Measurements from ENCODE around the gene PECR. TPM values are rescaled to one million over a fixed set of nuclear protein-coding genes. Genes with fewer than 3 reads are reported as not detected.

PECR gene
- total RNA-seq, 1 donor = 9.9 TPM

DNA sequence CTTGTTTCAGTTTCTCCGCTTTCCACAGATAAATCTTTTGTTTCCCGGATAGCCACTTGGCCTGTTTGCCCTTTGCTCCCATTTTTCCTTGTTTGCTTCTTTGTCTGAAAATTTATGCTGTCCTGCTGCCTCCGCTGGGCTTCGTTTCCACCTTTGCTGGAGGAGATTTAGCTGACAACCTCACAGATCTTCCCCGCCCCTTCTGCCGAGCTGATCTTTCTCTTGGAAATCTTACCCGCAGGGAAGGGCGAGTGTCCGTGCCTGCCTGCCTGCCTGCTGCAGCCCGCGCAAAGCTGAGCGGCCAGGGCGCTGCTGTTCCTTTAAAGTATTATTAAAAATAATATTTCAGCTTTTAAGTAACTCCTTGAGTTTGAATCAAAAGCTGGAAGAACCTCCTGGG, 26.2 kb upstream of the PECR start:
- H3K4me3 ChIP-seq (ENCODE audit: low read depth, low read length) = no peak overlapping the region
- DNase-seq (ENCODE audit: low read depth) = peak; percentile 12
- TF ChIP-seq, protein P1, sequence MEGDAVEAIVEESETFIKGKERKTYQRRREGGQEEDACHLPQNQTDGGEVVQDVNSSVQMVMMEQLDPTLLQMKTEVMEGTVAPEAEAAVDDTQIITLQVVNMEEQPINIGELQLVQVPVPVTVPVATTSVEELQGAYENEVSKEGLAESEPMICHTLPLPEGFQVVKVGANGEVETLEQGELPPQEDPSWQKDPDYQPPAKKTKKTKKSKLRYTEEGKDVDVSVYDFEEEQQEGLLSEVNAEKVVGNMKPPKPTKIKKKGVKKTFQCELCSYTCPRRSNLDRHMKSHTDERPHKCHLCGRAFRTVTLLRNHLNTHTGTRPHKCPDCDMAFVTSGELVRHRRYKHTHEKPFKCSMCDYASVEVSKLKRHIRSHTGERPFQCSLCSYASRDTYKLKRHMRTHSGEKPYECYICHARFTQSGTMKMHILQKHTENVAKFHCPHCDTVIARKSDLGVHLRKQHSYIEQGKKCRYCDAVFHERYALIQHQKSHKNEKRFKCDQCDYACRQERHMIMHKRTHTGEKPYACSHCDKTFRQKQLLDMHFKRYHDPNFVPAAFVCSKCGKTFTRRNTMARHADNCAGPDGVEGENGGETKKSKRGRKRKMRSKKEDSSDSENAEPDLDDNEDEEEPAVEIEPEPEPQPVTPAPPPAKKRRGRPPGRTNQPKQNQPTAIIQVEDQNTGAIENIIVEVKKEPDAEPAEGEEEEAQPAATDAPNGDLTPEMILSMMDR (IDR thresholded peaks at IDR 0.05; ENCODE audit: insufficient read depth, low read depth, low read length) = no peak

DNA sequence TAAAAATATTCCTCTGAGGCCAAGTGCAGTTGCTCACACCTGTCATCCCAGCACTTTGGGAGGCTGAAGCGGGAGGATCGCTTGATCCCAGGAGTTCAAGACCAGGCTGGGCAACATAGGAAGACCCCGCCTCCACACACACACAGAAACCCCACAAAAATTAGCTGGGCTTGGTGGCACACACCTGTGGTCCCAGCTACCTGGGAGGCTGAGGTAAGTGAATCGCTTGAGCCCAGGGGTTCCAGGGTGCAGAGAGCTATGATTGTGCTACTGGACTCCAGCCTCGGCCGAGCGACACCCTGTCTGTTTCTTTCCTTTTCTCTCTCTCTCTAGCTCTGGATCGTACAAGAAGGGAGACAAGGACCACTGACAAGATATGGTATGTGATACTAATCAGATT, 25.7 kb upstream of the PECR start:
- no peak for DNase-seq (ENCODE audit: low read depth)
- TF ChIP-seq, protein P1 (IDR thresholded peaks at IDR 0.05; ENCODE audit: insufficient read depth, low read depth, low read length) = no peak
- no peak overlapping the region for H3K4me3 ChIP-seq (ENCODE audit: low read depth, low read length)

DNA sequence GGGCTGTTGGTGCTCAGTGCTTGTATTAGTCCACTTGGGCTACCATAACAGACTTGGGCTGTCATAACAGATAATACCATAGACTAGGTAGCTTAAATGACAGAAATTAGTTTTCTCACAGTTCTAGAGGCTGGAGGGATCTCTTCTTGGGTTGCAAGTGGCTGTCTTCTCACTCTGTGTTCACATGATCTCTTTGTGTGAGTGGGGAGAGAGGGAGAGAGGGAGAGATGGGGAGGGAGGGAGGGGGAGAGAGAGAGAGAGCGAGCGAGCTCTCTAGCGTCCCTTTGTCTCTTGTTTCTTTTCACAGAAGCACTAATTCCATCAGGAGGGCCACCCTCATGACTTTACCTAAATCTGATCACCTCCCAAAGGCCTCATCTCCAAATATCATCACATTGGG, 23.1 kb upstream of the PECR start:
- no peak for DNase-seq (ENCODE audit: low read depth)
- TF ChIP-seq, protein P1 (IDR thresholded peaks at IDR 0.05; ENCODE audit: insufficient read depth, low read depth, low read length) = no peak
- no peak overlapping the region for H3K4me3 ChIP-seq (ENCODE audit: low read depth, low read length)

GRCh38 chr2:216103213-216103612, 21.6 kb upstream of the PECR start:
- no peak for DNase-seq (ENCODE audit: low read depth)
- TF ChIP-seq, protein P1 (IDR thresholded peaks at IDR 0.05; ENCODE audit: insufficient read depth, low read depth, low read length) = no peak
- H3K4me3 ChIP-seq (ENCODE audit: low read depth, low read length) = no peak overlapping the region

DNA sequence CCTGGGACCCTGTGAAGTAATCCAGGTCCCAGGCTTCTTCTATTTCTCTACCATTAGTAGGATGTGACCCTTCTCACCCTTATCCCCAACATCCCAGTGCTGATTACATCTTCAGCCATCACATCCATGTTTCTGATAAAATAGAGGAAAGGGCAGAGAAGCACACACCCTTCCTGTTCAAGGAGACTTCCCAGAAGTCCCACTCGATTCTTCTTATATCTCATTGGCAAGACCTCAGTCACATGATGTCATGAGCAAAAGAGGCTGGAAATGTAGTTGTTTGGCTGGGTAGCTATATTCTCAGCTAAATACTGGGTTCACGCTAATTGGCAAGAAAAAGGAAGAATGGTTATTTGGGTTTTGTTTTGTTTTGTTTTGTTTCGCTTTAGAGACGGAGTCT, 19.5 kb upstream of the PECR start:
- no peak overlapping the region for H3K4me3 ChIP-seq (ENCODE audit: low read depth, low read length)
- TF ChIP-seq, protein P1 (IDR thresholded peaks at IDR 0.05; ENCODE audit: insufficient read depth, low read depth, low read length) = no peak
- no peak for DNase-seq (ENCODE audit: low read depth)

DNA sequence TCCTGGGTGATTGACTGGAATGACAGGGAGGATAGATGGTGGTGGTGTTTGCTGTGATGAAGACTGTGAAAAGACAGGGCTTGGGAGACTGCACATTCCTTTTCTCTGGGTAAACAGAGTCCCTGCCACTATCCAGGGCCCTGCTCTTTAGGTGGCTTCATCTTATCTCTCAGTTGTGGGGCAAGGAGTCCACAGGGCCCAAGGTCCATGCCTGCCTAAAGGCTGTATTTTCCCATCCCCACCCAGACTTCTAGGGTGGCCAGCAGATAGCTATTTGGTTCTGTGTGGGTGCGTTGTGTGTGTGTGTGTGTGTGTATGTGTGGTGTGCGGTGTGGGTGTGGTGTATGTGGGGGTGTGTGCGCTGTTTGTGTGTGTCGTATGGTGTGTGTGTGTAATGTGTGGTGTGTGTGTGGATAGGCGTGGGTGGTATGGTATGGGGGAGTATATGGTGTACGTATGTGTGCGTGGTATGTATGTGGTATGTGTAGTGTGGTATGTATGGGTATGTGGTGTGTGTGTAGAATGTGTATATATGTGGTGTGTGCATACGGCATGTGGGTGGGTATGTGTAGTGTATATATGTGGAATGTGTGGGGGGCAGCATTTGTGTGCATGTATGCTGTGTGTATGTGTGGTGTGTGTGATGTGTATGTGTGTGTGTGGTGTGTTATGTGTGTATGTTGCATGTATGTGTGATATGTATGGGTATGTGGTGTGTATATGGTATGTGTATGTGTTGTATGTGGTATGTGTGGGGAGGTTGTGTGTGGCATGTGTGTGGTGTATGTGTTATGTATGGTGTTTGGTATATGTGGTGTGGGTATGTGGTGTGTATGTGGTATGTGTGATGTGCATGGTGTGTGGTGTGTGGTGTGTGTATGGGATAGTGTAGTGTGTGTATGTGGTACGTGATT, 17.1 kb upstream of the PECR start:
- H3K4me3 ChIP-seq (ENCODE audit: low read depth, low read length) = no peak overlapping the region
- TF ChIP-seq, protein P1 (IDR thresholded peaks at IDR 0.05; ENCODE audit: insufficient read depth, low read depth, low read length) = no peak
- no peak for DNase-seq (ENCODE audit: low read depth)

All from fibroblast of villous mesenchyme (primary cell).